Eye (tissue), 1 donor: ENCODE measurements around the gene SLC25A51.

ENCODE experiments used
- DNase-seq: peaks from one replicate; pipeline ENCODE4 v3.0.0-alpha.2; 2015

Gene SLC25A51

GRCh38 chr9:37936376-37936775, 32.4 kb upstream of the SLC25A51 start:
- no peak for DNase-seq

DNA sequence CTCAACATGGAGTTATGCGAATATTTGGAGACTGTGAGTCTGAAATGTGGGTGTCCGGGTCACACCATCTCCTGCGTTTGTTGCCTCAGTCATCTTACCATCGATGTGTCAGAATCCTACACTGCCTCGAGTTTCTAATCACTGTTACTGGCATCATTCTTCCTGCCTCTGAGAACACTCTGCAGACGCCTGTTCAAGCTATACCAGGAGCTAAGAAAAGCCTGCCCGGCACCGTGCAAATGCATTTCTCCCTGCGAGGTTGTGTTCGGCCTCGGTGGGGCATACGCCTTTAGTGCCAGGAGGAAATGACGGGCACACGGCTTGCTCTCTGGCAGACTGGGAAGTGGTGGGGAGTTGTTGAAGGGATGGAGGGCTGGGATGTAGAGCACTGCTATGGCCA, 31.2 kb upstream of the SLC25A51 start:
- DNase-seq = no peak

GRCh38 chr9:37931592-37931991, 27.7 kb upstream of the SLC25A51 start:
- no peak for DNase-seq

GRCh38 chr9:37929441-37929895, 25.5 kb upstream of the SLC25A51 start:
- no peak for DNase-seq

DNA sequence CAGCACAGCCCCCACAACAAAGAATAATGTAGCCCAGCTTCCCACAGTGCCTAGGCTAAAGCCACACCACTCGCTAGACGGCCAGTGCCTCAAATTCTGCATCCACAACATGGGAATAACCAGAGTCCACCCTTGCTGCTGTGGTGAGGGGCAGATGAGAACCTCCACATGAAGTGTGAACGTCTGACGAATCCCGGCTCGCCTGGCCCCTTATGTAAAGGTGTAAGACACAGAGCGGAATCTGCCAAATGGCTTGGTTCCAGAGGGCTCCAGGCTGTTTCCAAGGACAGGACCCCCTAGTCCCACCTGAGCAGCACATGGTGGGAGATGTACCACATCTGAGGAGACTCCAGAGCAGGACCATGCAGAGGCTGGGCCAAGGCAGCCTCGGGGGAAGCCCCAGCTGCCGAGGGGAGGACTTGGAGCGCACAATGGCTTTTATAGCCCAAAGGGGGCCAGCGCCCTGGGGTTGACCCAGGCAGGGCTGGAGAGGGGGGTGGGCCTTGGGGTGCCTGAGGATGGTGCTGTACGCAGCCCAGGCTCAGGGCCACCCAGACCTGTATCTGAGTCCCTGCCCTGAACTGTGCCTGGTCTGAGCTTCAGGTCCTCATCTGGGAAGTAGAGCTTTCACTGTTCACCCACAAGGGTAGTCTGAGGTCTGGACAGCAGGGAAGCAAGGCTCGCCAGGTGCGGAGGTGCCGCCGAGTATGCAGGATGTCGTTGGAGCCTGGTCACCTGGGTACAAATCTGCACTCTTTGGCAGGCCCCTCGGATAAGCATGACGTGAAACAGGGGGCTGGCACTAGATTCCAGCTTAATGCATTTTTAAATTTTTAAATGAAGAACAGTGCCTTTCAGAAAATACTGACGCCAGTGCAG, 24.9 kb upstream of the SLC25A51 start:
- no peak for DNase-seq

GRCh38 chr9:37927601-37928551, 23.9 kb upstream of the SLC25A51 start:
- no peak for DNase-seq

- peak; percentile 17 for DNase-seq
These were observed 23.2 kb upstream of the SLC25A51 start for GRCh38 chr9:37927132-37927531.

GRCh38 chr9:37926737-37927118, 22.8 kb upstream of the SLC25A51 start:
- DNase-seq = no peak

- DNase-seq = no peak
These were observed 22.1 kb upstream of the SLC25A51 start for GRCh38 chr9:37925786-37926736.

DNA sequence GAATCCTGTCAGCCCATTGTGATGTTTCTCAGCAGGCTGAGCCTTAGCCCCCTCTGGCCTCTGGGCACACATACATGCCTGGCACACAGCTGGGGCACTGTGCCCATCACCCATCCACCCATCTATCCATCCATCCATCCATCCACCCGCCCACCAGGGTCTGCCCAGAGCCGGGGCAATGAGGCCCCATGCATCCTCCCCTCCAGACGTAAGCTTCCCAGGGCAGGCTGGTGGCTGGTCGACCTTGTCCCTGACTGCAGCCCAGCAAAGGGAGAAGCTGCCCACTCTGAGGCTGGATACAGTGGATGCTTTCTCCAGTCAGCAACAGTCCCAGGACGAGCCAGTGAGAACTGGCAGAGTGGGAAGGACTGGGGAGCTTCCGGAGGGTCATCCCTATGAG, 21.1 kb upstream of the SLC25A51 start:
- DNase-seq = no peak

DNA sequence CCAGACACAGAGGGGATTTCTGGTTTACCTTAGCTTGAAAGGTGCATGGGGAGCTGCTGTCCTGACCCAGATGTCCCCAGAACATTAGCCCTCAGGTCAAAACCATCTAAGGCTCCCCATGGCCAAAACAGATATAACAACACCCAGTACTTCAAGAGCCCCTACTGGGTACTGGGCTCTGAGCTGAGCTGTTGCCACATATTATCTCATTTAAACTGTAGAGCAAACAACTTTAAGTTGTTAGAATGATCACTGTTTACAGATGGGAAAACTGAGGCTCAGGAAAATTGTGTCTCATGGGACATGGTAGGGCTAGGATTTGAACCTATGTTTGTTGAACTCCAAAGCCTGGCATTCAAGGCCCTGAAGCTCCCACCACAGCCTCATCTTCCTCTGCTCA, 20.6 kb upstream of the SLC25A51 start:
- no peak for DNase-seq

- peak; percentile 57 for DNase-seq
These were observed 20.0 kb upstream of the SLC25A51 start for GRCh38 chr9:37923796-37924427.

DNA sequence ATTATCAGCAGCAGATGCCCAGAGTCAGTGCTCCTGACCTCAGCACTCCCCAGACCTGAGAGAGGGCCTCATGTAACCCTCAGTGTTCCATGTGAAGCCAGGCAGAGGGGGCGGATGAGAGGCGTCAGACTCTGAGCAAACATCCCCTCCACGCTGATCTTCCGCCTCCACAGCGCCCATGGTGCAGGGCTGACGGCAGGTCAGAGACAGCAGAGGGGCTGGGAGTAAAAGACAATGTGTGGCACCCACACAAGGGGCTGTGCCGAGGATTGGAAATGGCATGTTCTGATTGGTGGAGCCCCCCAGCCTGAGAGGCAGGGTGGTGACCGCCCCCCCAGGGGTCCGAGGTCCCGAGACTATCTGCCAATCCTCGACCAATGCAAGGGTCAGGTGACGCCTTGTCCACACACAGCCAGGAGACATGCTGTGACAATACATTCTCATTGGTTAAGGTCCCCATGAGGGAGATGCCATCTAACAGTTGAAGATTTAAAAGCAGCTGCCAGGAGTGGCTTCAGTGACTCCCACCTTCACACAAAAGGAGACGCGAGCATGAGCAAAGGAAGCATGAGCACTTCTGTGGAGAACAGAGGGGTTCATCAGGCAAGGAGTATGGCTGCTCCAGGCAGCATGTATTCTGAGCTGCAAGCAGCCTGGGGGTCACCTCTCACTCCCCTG, 19.3 kb upstream of the SLC25A51 start:
- peak; percentile 33 for DNase-seq

- DNase-seq = no peak
These were observed 18.6 kb upstream of the SLC25A51 start for GRCh38 chr9:37922363-37923117.

DNA sequence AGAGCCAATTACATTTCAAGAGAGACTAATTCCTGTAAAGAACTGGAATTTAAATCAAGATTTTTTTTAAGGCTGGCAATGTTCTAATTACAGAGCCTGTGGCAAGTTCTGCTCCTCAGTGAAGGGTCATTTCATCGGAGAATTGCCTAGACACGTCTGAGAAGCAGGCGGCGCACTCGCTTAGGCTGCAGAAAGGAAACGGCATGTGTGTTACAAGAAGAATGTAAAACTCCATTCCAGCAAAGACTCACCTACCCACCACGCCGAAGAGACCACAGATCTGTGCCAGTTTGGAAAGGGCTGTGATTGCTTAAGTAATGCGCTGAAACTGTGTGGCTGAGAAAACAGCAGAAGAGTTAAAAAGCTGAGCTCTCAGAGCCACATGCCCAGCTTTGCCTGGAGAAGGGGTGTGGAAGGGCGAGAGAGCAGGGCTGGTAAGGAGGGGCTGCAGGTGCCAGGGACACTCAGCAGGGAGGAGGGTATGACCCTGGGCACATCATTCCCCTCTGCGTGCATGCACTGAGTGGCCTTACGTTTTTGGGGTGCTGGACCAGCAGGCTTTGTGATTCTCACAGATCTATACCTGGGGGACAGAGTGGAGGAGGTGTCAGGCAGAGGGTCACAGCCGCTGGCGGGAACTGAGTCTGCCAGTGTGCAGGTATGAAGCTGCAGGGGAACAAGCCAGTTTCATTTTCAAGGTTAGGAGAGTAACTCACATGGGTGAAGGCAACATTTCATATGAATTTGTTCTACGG, 17.8 kb upstream of the SLC25A51 start:
- peak; percentile 39 for DNase-seq

GRCh38 chr9:37921168-37921510, 17.2 kb upstream of the SLC25A51 start:
- DNase-seq = peak; percentile 19

- DNase-seq = peak; percentile 65
These were observed 16.7 kb upstream of the SLC25A51 start for GRCh38 chr9:37920471-37921167.

- no peak for DNase-seq
These were observed 16.0 kb upstream of the SLC25A51 start for GRCh38 chr9:37919956-37920335.

- DNase-seq = no peak
These were observed 15.5 kb upstream of the SLC25A51 start for GRCh38 chr9:37919246-37919955.
